K562 (cell line): Measurements from ENCODE around the gene AHCYL2. TPM values are rescaled to one million over a fixed set of nuclear protein-coding genes. Genes with fewer than 3 reads are reported as not detected.

ENCODE experiments used
- ATAC-seq: fragments of 200-7000 bp; cut with Tn5 transposase; 3 replicates; pipeline ENCODE4 v1.9.1; 2020; ENCODE audit warnings: moderate library complexity
- BruUV-seq: library from RNA; stranded (reverse); fragments of 400-500 nt; replicated peaks from 2 replicates; lab custom pipeline; 2021; lab: Mats Ljungman, UMichigan
- CTCF ChIA-PET: fragments of 300-600 bp; formaldehyde crosslinking; extraction: SDS; loops from one replicate; lab custom pipeline; 2021; ENCODE audit warnings: low intra/inter-chr PET ratio; lab: Yijun Ruan, JAX
- POLR2A ChIA-PET: fragments of 300-600, 350-650 bp; sonication (Branson Sonifier 250); formaldehyde crosslinking; extraction: SDS; loops from one replicate; lab custom pipeline; 2021; ENCODE audit warnings: antibody characterized with exemption, inconsistent platforms; lab: Yijun Ruan, JAX
- DNase-seq, 4 experiments: peaks; one replicate each; pipeline versions ENCODE4 v3.0.0 to v3.0.0-alpha.2; 2011 to 2018; ENCODE audit warnings: low spot score in 3 of 4, mixed read lengths in 3 of 4; ENCODE audit errors: extremely low read depth in 1 of 4
- FAIRE-seq: peaks from 2 replicates; lab custom pipeline; 2011; peaks lifted over from hg19 to GRCh38; lab: Jason Lieb, UNC
- H2AFZ ChIP-seq: 2 replicates; pipeline ENCODE4 v1.6.0; 2011; ENCODE audit warnings: low read depth, low read length, control low read depth, inconsistent platforms
- H3K27ac ChIP-seq: fragments of 200-600 bp; 3 replicates; pipeline ENCODE4 v1.8.0; 2011; ENCODE audit warnings: low read depth, mild to moderate bottlenecking, control low read depth, inconsistent platforms, low read length, moderate library complexity, mixed read lengths; ENCODE audit errors: extremely low read depth
- H3K27me3 ChIP-seq, 2 experiments: fragments of 300-600 bp in 1 of 2; 2 replicates in 1 of 2; 3 replicates in 1 of 2; pipeline versions ENCODE4 v1.6.0 to v1.8.0; 2011; ENCODE audit warnings: inconsistent platforms in 2 of 2, low read length in 2 of 2, mild to moderate bottlenecking in 1 of 2, mixed read lengths in 1 of 2, moderate library complexity in 1 of 2; ENCODE audit not compliant: control insufficient read depth in 2 of 2, insufficient read depth in 2 of 2
- H3K36me3 ChIP-seq: fragments of 300-600 bp; 3 replicates; pipeline ENCODE4 v1.8.0; 2011; ENCODE audit warnings: mild to moderate bottlenecking, low read length, inconsistent platforms; ENCODE audit not compliant: control insufficient read depth, insufficient read depth
- H3K4me1 ChIP-seq, 2 experiments: fragments of 200-600 bp in 1 of 2; replicated peaks in 1 of 2; 2 replicates in 1 of 2; 3 replicates in 1 of 2; pipeline versions ENCODE4 v1.5.1 to v1.8.0; 2011; ENCODE audit warnings: inconsistent platforms in 2 of 2, low read length in 2 of 2, mild to moderate bottlenecking in 1 of 2, mixed read lengths in 1 of 2, moderate library complexity in 1 of 2; ENCODE audit not compliant: control insufficient read depth in 2 of 2, insufficient read depth in 2 of 2
- H3K4me2 ChIP-seq: 2 replicates; pipeline ENCODE4 v1.6.1; 2011; ENCODE audit warnings: low read length, control low read depth, inconsistent platforms, mixed read lengths; ENCODE audit not compliant: insufficient read depth
- H3K4me3 ChIP-seq: fragments of 200-600 bp; sonication (generic), shearing (Covaris generic); 2 replicates; pipeline ENCODE4 v1.5.1; 2016; ENCODE audit warnings: control low read depth, inconsistent platforms
- H3K79me2 ChIP-seq: fragments of 200-600 bp; 3 replicates; pipeline ENCODE4 v1.8.0; 2011; ENCODE audit warnings: low read length, inconsistent platforms; ENCODE audit not compliant: control insufficient read depth, insufficient read depth
- H3K9ac ChIP-seq, 2 experiments: 2 replicates each; pipeline versions ENCODE4 v1.6.0 to v1.6.1; 2011; ENCODE audit warnings: low read depth in 2 of 2, low read length in 2 of 2, control low read depth in 1 of 2, inconsistent platforms in 1 of 2, mild to moderate bottlenecking in 1 of 2, mixed read lengths in 1 of 2; ENCODE audit not compliant: insufficient read depth in 1 of 2
- H3K9me1 ChIP-seq: one replicate; pipeline ENCODE4 v1.6.0; 2011; ENCODE audit warnings: inconsistent platforms, mild to moderate bottlenecking, low read length, moderate library complexity; ENCODE audit not compliant: control insufficient read depth, insufficient read depth
- H3K9me3 ChIP-seq: replicated peaks from 2 replicates; pipeline ENCODE4 v1.5.1; 2011; ENCODE audit warnings: low read depth, low read length, inconsistent platforms; ENCODE audit not compliant: control insufficient read depth, insufficient read depth
- H4K20me1 ChIP-seq: replicated peaks from 2 replicates; pipeline ENCODE4 v1.6.1; 2011; ENCODE audit warnings: low read length, inconsistent platforms, mixed read lengths; ENCODE audit not compliant: control insufficient read depth, insufficient read depth
- CEBPG ChIP-seq, 3 experiments: fragments of 200-800 bp in 1 of 3; sonication (Bioruptor generic) in 1 of 3; sonication (generic) in 1 of 3; formaldehyde crosslinking in 1 of 3; IDR thresholded peaks in 2 of 3; conservative IDR thresholded peaks in 1 of 3; 2 replicates each; pipeline versions ENCODE4 v1.6.1 to v1.8.0; 2016 to 2022; ENCODE audit warnings: missing compliant biosample characterization in 2 of 3, missing genetic modification characterization in 2 of 3, mild to moderate bottlenecking in 1 of 3, missing genetic modification reagents in 1 of 3
- E2F3 ChIP-seq: fragments of 250-450 bp; sonication (Bioruptor Pico); IDR thresholded peaks from 2 replicates; pipeline ENCODE4 v1.4.0; 2020; ENCODE audit warnings: mild to moderate bottlenecking
- FOSL1 ChIP-seq: fragments of 200-800 bp; sonication (Bioruptor generic); conservative IDR thresholded peaks from 2 replicates; pipeline ENCODE4 v1.6.1; 2016; ENCODE audit warnings: missing genetic modification characterization, missing compliant biosample characterization
- HDAC6 ChIP-seq: IDR thresholded peaks from 2 replicates; pipeline ENCODE4 v1.6.1; 2012; ENCODE audit warnings: low read depth, mild to moderate bottlenecking, control low read depth, inconsistent platforms, low read length, moderate library complexity
- MCM7 ChIP-seq, 2 experiments: fragments of 450-650 bp; IDR thresholded peaks; 2 replicates each; pipeline ENCODE4 v1.6.1; 2016 to 2018
- MTA1 ChIP-seq: fragments of 450-650 bp; IDR thresholded peaks from 2 replicates; pipeline ENCODE4 v1.6.1; 2017; ENCODE audit warnings: borderline replicate concordance
- NFYB ChIP-seq: IDR thresholded peaks from 2 replicates; pipeline ENCODE4 v1.6.1; 2011; ENCODE audit warnings: mild to moderate bottlenecking, moderate library complexity; ENCODE audit not compliant: insufficient read length; ENCODE audit errors: extremely low read depth
- NR2C2 ChIP-seq, 2 experiments: fragments of 200-800 bp in 1 of 2; sonication (Bioruptor generic) in 1 of 2; sonication (generic) in 1 of 2; formaldehyde crosslinking in 1 of 2; IDR thresholded peaks; 2 replicates each; pipeline versions ENCODE4 v1.6.1 to v1.8.0; 2016 to 2022; ENCODE audit warnings: mild to moderate bottlenecking in 1 of 2, missing compliant biosample characterization in 1 of 2, missing genetic modification characterization in 1 of 2, missing genetic modification reagents in 1 of 2
- RFX1 ChIP-seq: fragments of 450-650 bp; IDR thresholded peaks from 2 replicates; pipeline ENCODE4 v1.6.1; 2016; ENCODE audit warnings: mild to moderate bottlenecking, moderate library complexity
- SMC3 ChIP-seq: conservative IDR thresholded peaks from 2 replicates; pipeline ENCODE4 v1.6.1; 2011; ENCODE audit warnings: low read depth, low read length, improper control_type of control experiment; ENCODE audit not compliant: insufficient read depth
- SRSF1 ChIP-seq: fragments of 200-400 bp; formaldehyde crosslinking; IDR thresholded peaks from 2 replicates; pipeline ENCODE4 v1.6.1; 2017; ENCODE audit warnings: mild to moderate bottlenecking, low read depth, low read length, moderate library complexity
- STAT5B ChIP-seq: fragments of 250-450 bp; sonication (Bioruptor Pico); IDR thresholded peaks from 2 replicates; pipeline ENCODE4 v1.8.0; 2021; ENCODE audit warnings: mild to moderate bottlenecking, inconsistent platforms
- SUPT5H ChIP-seq: fragments of 450-650 bp; IDR thresholded peaks from 2 replicates; pipeline ENCODE4 v1.6.1; 2016
- ZNF324 ChIP-seq: fragments of 250-450 bp; sonication (Bioruptor Pico); IDR thresholded peaks from 2 replicates; pipeline ENCODE4 v1.4.0; 2020; ENCODE audit warnings: mild to moderate bottlenecking
- ZNF41 ChIP-seq: fragments of 250-450 bp; sonication (Bioruptor Pico); conservative IDR thresholded peaks from 2 replicates; pipeline ENCODE4 v1.4.0; 2020; ENCODE audit warnings: mild to moderate bottlenecking
- WGBS: fragments of 100-300 bp; shearing (Covaris generic); methylation state at CpG from one replicate; pipeline ENCODE4 v1.1.6; 2016; ENCODE audit warnings: low coverage, mixed read lengths; ENCODE audit not compliant: insufficient coverage; ENCODE audit errors: missing lambda C conversion rate; 5-methylcytosine and 5-hydroxymethylcytosine counted together
- in situ Hi-C: fragments of 300-500 bp; cut with MboI; formaldehyde crosslinking; loops from 4 replicates; pipeline ENCODE4 v1.15.0; 2018; ENCODE audit warnings: inconsistent platforms, mixed read lengths
- intact Hi-C: fragments of 100-400 bp; cut with micrococcal nuclease; formaldehyde crosslinking; loops from 2 replicates; pipeline ENCODE4 v1.14.2; 2022
- polyA plus RNA-seq, 8 experiments: library from polyadenylated mRNA; depleted of rRNA in 4 of 8; stranded (reverse) in 5 of 8; unstranded in 3 of 8; fragments of >200 nt; fragmentation: Nextera tagmentation in 2 of 8; fragmentation: Illumina TruSeq in 1 of 8; extraction: Ambion mirVana in 2 of 8; extraction: Trizol in 1 of 8; gene quantifications; 2 replicates each; pipeline versions ENCODE4 v1.2.1 to v1.2.3, GENCODE V29; 2011 to 2014; ENCODE audit warnings: inconsistent platforms in 1 of 8, missing spikeins in 1 of 8
- total RNA-seq, 7 experiments: library from RNA; depleted of rRNA in 6 of 7; stranded (reverse); fragments of >200 nt in 6 of 7; fragmentation: Illumina TruSeq in 2 of 7; extraction: Trizol in 2 of 7; gene quantifications; 2 replicates each; pipeline versions ENCODE4 v1.2.1 to v1.2.3, GENCODE V29; 2011 to 2021; ENCODE audit warnings: low replicate concordance in 1 of 7
- TF ChIP-seq, protein P1 (sequence below): sonication (generic); formaldehyde crosslinking; IDR thresholded peaks from 2 replicates; pipeline ENCODE4 v1.8.0; 2022; ENCODE audit warnings: mild to moderate bottlenecking, missing genetic modification reagents
- TF ChIP-seq, protein P2 (sequence below), 3 experiments: IDR thresholded peaks in 2 of 3; conservative IDR thresholded peaks in 1 of 3; 2 replicates each; pipeline ENCODE4 v1.5.1; 2011 to 2012; ENCODE audit warnings: low read length in 3 of 3, mild to moderate bottlenecking in 3 of 3, control low read depth in 2 of 3, improper control_type of control experiment in 1 of 3, inconsistent platforms in 1 of 3, low read depth in 1 of 3, mixed read lengths in 1 of 3, moderate library complexity in 1 of 3; ENCODE audit not compliant: insufficient read depth in 2 of 3

The AHCYL2 gene
- total and polyA plus RNA-seq, 9 of the 15 experiments (the other 6 are each of a cell fraction or from before 2014, with no cell fraction given), result 0.93 to 10.5 (median 5.2) TPM

DNA sequence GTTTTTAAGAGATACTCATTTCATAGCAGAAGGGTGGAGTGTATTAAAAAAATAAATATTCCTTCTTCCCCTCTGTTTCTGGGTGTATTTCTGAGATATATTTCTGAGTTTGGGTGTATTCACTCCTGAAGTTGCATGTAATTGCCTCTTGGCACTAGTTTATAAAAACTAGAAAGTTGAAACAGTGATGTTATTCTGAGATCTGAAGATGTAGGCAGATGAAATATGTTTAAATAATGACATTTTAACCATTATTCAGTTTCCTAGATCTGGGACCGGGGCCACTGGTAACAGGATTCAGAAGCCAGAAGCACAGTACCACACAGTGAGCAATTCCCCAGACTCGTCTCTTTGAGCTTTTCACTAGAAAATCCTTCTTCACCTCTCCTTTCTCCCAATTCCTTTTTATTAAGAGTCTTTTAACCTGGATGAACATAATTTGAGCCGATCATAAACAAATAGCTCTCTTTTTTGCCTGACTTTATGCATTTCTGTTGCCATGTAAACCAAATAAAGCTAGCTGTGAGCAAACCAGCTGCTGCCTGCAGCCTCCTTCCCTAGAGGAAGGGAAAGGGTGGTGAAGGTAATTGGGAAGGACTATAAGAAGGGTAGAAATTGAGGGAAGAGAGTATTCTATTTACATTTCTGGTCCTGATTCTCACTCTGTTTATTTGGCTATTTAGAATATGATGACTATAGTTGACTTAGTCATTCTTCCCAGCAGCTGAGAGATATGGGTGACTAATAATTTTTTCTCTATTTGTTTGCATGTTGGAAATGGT, 107.6 kb downstream of the AHCYL2 start (continued):
- TF ChIP-seq NR2C2 (CRISPR knock-in tag; IDR thresholded peaks at IDR 0.05) (no peak), NR2C2 (tag; IDR thresholded peaks at IDR 0.05) (no peak), RFX1 (peak; percentile 17; the same call in 1 of the 2 replicates), FOSL1 (peak; percentile 91), HDAC6 (no peak), MCM7 (IDR thresholded peaks at IDR 0.05) (no peak), STAT5B (CRISPR knock-in tag) (no peak)

DNA sequence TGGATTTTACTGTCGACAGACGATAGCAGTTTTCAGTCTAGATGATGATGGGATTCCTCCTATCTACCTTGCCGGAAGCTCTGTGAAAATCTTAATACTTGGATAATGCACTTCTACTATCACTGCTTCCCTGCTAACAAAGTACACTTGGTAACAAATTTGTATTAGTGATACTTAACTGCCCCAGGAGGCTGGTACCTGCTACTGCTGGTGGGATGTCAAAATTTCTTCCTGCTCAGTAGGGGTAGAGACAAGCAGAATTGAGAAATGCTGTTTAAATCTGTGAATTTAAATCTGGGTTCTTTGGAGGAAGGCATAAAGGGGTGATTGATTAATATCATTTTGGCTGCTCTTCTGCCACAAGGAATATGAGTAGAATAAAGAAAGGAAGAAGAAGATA, 109.6 kb downstream of the AHCYL2 start:
- in situ Hi-C loops, result no loop called here
- POLR2A ChIA-PET, result interaction anchor here (0.7 to 1.4 kb wide), 2 partner anchors 26 to 543 kb away, joined by 3 read pairs; no protein-coding TSS in a partner anchor

More for the DNA sequence above, 109.6 kb downstream of the AHCYL2 start:
- CTCF ChIA-PET, result no interaction called here
- 48% methylated on average over 3 of the region's 3 CpGs for WGBS
- no peaks in the 10 kb centered on the region for H3K4me1 ChIP-seq
- BruUV-seq, result no TSS peak
- DNase-seq, result no peak
- no peaks in the 10 kb centered on the region for H3K9me1 ChIP-seq
- no peaks in the 10 kb centered on the region for H4K20me1 ChIP-seq
- no peaks in the 10 kb centered on the region for H3K9me3 ChIP-seq
- H3K9ac ChIP-seq, result no peak overlapping the region
- ATAC-seq, result peak; percentile 62; the same call in 2 of the 3 replicates
- H3K27me3 ChIP-seq, result no peaks in the 10 kb centered on the region
- H3K4me2 ChIP-seq, result no peak overlapping the region
- H3K27ac ChIP-seq, result no peak overlapping the region
- TF ChIP-seq SRSF1, result no peak
- TF ChIP-seq NFYB, result no peak
- TF ChIP-seq CEBPG (CRISPR knock-in tag; IDR thresholded peaks at IDR 0.05), result no peak
- TF ChIP-seq CEBPG (tag; conservative IDR thresholded peaks at IDR 0.05 in 1 of 2, IDR thresholded peaks at IDR 0.05 in 1 of 2), result no peak
- TF ChIP-seq ZNF324, result no peak
- TF ChIP-seq NR2C2 (CRISPR knock-in tag; IDR thresholded peaks at IDR 0.05), result no peak
- no peak for TF ChIP-seq NR2C2 (tag; IDR thresholded peaks at IDR 0.05)
- no peak for TF ChIP-seq ZNF41
- TF ChIP-seq SUPT5H, result no peak
- no peak for TF ChIP-seq MTA1
- TF ChIP-seq SMC3, result 0 out of 2 replicates have a peak, but pooled peaks have one; percentile 5
- TF ChIP-seq, protein P1, sequence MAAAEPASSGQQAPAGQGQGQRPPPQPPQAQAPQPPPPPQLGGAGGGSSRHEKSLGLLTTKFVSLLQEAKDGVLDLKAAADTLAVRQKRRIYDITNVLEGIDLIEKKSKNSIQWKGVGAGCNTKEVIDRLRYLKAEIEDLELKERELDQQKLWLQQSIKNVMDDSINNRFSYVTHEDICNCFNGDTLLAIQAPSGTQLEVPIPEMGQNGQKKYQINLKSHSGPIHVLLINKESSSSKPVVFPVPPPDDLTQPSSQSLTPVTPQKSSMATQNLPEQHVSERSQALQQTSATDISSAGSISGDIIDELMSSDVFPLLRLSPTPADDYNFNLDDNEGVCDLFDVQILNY (CRISPR knock-in tag), result no peak
- TF ChIP-seq, protein P2, sequence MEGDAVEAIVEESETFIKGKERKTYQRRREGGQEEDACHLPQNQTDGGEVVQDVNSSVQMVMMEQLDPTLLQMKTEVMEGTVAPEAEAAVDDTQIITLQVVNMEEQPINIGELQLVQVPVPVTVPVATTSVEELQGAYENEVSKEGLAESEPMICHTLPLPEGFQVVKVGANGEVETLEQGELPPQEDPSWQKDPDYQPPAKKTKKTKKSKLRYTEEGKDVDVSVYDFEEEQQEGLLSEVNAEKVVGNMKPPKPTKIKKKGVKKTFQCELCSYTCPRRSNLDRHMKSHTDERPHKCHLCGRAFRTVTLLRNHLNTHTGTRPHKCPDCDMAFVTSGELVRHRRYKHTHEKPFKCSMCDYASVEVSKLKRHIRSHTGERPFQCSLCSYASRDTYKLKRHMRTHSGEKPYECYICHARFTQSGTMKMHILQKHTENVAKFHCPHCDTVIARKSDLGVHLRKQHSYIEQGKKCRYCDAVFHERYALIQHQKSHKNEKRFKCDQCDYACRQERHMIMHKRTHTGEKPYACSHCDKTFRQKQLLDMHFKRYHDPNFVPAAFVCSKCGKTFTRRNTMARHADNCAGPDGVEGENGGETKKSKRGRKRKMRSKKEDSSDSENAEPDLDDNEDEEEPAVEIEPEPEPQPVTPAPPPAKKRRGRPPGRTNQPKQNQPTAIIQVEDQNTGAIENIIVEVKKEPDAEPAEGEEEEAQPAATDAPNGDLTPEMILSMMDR (IDR thresholded peaks at IDR 0.05 in 2 of 3, conservative IDR thresholded peaks at IDR 0.05 in 1 of 3; ENCODE audit: insufficient read depth in 2 of 3, low read depth in 1 of 3, low read length in 3 of 3), result peak in 2 of 3 experiments; percentile 12 to 36; a peak in 2 of 6 replicates
- no peak for TF ChIP-seq E2F3 (CRISPR knock-in tag)
- H3K36me3 ChIP-seq, result no peaks in the 10 kb centered on the region
- intact Hi-C loops, result no loop called here
- no peak overlapping the region for H2AFZ ChIP-seq
- FAIRE-seq, result no peak
- no peaks in the 10 kb centered on the region for H3K79me2 ChIP-seq
- H3K4me3 ChIP-seq, result no peak overlapping the region
